Sigmoid colon (tissue), 4 donors: ENCODE data around the gene NTNG1.

Experiments used
- CTCF ChIP-seq, 4 experiments: fragments of 450-650 bp in 3 of 4; fragments of 200-600 bp in 1 of 4; IDR thresholded peaks; one replicate each; pipeline ENCODE4 v1.5.1; 2016 to 2019; ENCODE audit warnings: antibody characterized with exemption in 4 of 4, mild to moderate bottlenecking in 3 of 4, moderate library complexity in 2 of 4
- EP300 ChIP-seq, 4 donors: sonication (generic); formaldehyde crosslinking; IDR thresholded peaks; one replicate each; pipeline ENCODE4 v1.6.1; 2017; ENCODE audit warnings: antibody characterized with exemption in 4 of 4
- POLR2A ChIP-seq, 2 donors: fragments of 450-650 bp; IDR thresholded peaks; one replicate each; pipeline ENCODE4 v1.6.1; 2016; ENCODE audit warnings: antibody characterized with exemption in 2 of 2, mild to moderate bottlenecking in 2 of 2, moderate library complexity in 2 of 2
- POLR2AphosphoS5 ChIP-seq, 4 donors: sonication (generic); formaldehyde crosslinking; IDR thresholded peaks; one replicate each; pipeline ENCODE4 v1.6.1; 2017; ENCODE audit warnings: antibody characterized with exemption in 4 of 4

GRCh38 chr1:107273515-107273914 lies 132.7 kb downstream of the NTNG1 start:
- TF ChIP-seq POLR2A (IDR thresholded peaks at IDR 0.05) (no peak), CTCF (IDR thresholded peaks at IDR 0.05) (no peak), POLR2AphosphoS5 (IDR thresholded peaks at IDR 0.05) (no peak), EP300 (IDR thresholded peaks at IDR 0.05) (no peak)
